Epithelial cell of prostate (primary cell): ENCODE measurements around the gene AP5M1.
"Not testable (repeated sequence)": the region's sequence is repeated elsewhere in the genome, so short reads cannot be mapped to it uniquely, and the experiment has no call there.

Experiments
- DNase-seq: peaks from one replicate; pipeline ENCODE4 v3.0.0-alpha.2; 2011; ENCODE audit warnings: low read depth, low spot score
- H3K27ac ChIP-seq: fragments of 450-650 bp; 2 replicates; pipeline ENCODE4 v1.5.1; 2017; ENCODE audit warnings: mild to moderate bottlenecking

The AP5M1 gene

DNA sequence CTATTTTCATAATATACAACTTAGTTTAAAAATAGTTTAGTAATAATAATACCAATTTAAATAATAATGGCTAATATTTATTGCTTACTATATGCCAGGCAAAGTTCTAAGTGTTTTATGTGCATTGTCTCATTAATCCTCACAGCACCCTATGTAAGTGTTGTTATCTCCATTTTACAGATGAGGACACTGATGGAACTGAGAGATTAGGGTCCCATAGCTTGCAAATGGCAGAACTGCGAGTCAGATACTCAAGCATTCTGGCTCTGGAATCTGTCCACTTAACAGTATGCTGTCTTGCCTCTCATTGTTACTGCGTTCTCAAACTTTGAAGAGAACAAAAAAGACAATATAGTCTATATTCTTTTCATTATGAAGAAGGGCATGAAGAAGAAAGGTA is 19.0 kb downstream of the AP5M1 start:
- no peak for DNase-seq
- no peak overlapping the region for H3K27ac ChIP-seq

DNA sequence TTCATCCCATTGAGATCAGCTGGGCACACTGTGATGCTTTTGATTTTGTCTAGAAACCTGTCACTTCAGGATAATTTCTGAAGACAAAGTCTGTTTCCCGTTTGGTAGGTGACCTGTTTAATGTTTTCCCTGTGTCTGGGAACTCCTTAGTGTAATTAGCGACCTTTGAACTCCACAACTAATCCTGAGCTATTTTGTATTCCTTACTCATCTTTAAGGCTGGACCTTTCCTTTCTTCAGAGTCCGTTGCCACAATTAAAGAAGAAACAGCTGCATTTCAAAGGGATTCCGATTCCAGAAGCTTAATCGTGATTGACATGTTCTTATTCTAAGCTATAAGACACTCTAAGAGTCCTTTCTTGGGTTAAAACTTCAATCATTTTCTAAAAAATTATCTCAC is 22.0 kb downstream of the AP5M1 start:
- no peak for DNase-seq
- H3K27ac ChIP-seq = no peak overlapping the region

DNA sequence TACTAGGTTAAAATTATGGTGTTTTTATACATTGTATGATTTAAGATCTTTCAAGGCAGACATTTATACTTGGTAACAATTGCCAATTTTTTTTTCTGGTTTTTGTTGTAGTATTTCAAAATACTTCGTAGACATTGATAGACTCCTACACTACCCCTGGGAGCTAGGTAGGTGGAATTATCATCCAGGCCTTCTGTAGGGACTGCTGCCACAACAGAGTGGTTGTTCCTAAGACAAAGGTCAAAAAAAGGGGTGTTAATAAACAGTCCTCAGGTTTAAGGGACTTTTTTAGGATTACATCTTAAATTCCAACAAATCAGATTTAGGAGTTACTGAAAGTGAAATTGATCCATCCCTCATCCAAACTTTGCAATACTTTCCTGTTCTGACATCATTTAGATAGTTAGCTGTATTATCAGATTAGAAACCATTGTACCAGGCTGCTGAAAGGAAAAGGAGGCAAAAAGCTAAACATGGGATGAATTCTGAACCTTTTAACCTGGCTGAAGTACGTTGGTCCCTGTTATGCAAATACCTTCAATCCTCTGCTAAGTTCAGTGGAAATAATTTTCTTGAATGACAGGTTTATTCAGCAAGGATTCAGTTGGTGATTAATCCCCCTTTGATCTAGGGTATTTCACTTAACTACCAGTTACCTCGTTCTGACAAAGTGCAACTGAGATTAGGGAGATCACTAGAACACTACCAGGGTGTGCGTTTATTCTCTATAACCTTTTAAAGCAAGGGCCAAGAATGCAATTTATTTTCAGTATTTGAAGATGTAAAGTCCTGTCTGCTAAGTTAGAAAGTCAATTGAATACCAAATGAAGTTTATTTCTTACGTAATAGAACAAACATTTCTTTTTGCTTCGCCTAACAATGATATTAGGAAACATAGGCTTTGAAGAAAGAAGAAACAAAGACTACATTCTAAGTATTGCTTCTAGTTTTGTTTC is 23.2 kb downstream of the AP5M1 start:
- no peak for DNase-seq
- H3K27ac ChIP-seq = no peak overlapping the region

DNA sequence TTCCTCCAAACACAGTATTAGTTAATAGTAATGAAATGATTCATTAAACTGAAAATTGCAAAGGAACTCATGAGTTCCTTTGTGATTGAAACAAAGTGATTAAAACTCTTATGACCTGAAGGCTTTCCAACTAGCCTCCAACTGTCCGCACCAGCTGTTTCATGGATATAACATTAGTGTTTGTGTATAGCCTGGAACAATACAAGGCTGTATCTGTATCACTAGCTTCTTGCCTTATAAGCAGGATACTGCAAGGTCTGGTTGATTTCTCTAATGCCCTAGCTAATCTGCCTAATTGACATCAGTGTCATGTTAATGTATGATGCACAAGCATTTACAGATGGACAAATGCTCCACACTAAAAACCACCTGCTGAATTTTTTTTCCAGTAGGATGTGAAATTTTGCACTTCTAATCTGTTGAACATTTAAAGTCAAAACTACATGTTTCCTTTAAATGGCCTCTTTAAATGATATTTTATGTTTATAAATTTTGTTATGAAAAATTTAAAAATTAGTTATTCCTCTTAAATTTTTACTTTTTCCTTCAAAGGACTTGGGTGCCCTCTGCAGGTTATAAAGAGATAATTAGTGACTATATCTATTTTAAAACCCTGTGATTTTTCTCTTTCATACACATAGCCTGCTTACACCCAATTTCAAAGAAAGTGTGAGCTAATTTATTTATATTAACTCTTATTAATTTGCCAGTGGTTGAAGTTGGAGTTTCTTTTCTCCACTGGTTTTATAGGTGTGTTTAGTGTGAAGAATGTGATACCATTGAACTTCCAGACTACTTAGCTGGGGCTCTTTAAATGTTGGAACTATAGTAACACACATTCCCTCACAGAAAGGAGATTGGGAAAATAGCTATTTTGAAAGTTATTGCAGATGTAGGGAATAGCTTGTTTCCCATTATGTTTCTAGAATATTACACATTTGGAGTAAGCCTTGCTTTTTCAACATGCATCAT is 25.4 kb downstream of the AP5M1 start:
- H3K27ac ChIP-seq = no peak overlapping the region
- no peak for DNase-seq

DNA sequence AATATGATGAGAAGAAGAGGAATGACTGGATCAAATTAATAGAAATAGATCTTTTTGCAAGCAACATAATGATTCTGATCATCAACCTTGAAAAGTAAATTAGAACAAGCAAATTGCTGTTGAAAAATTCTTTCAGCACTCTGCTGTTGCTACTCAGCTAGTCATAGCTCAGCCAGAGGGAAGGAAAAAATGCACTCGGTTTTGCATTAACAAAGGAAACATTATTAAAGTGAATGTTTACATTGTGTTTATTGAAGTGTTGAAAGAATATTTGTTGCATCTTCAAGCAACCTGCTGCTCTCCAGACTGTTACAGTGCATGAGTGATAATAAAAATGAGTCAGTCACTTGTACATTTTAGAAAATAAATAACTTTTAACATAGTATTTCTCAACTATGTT is 26.5 kb downstream of the AP5M1 start:
- no peak overlapping the region for H3K27ac ChIP-seq
- no peak for DNase-seq

DNA sequence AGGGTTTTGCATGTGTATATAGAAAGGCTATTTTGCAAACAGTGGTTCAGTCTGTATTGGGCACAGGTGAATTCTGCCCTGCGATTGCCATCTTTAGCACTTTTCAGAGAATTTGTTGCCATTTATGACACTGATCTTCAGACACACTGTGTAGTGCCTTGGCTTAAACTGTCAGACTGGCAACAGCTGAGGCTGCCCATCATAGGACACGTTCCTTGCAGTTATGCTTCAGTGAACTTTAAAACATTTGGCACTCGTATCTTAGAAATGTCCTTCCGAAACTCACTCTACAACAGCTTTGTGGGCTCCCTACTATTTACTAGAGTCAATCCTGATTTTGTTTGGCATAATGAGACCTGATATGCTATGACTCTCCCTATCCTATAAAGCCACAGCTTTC is 29.1 kb downstream of the AP5M1 start:
- DNase-seq = no peak
- no peak overlapping the region for H3K27ac ChIP-seq

DNA sequence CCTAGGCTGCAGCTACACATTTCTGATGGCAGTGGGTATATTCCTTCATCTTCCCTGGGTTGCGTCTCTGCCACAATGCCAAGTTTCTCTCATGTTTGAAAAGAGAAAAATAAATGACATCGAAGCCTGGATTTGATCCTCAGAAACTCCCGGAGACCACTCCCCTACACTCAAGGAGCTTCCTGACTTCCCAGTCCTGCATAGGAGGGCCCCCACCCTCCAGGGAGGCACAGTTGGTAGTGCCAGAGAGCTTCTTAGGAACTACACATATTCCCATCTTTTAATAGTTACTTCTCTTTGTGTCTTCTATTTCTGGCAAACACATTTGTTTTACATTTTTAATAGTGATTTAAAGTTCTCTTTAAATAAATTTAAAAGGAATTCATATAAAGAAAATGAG is 30.7 kb downstream of the AP5M1 start:
- no peak for DNase-seq
- no peak overlapping the region for H3K27ac ChIP-seq

DNA sequence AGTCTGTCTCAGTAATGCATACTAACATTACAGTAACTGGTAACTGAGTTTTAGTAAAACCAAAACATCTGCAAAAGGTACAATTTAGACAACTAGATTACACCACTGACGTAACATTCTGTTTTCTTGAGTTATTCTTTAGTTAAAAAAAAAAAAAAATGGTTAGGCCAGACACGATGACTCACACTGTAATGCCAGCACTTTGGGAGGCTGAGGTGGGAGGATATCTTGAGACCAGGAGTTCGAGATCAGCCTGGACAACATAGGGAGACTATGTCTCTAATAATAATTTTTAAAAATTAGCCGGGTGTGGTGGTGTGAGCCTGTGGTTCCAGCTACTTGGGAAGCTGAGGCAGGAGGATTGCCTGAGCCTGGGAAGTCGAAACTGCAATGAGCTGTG is 34.1 kb downstream of the AP5M1 start:
- no peak overlapping the region for H3K27ac ChIP-seq
- DNase-seq = no peak

DNA sequence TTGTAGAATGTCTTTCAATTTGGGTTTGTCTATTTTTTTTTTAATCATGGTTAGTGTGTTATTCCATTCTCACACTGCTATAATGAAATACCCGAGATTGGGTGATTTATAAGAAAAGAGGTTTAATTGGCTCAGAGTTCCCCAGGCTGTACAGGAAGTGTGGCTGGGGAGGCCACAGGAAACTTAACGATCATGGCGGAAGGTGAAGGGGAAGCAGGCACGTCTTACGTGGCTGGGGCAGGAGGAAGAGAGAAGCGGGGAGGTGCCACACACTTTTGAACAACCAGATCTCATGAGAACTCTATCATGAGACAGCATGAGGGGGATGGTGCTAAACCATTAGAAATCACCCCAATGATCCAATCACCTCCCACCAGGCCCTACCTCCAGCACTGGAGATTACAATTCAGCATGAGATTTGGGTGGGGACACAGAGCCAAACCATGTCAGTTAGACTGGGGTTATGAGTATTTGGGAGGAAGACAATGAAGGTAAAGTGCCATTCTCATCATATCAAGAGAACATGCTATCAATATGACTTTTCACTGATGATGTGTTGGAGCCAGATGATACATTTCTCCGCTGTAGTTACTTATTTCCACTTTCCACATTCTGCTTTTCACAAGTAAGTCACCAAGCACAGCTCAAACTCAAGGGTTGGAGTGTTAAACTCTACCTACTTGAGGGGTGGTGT is 45.8 kb downstream of the AP5M1 start:
- DNase-seq = no peak
- H3K27ac ChIP-seq = no peak overlapping the region

DNA sequence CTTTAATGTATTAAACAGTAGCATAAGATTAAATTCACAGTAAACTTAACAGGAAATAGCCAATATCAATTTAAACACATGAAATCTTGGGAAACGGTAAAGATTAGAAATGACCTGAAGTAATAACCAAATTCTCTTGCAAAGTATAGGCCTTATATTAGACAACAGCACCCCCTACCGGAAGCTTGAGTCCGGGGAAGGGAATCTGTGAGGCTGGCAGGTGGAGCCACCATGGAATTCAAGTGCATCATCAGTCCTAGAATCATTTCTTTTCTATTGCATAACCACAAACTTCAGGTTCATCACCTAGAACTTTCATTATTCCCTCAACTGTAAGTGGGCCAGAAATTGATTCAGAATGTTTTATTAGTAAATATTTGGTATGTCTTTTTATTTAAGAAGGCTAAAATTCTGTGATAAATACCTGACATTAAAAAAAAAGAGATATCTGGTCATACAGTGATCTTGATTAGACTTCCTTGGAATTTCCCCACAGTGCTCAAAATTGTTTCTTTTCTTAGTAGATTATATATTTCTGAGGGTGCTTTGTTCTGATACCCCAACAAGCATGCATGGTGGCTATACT is 48.6 kb downstream of the AP5M1 start:
- DNase-seq = peak; percentile 37
- no peak overlapping the region for H3K27ac ChIP-seq

DNA sequence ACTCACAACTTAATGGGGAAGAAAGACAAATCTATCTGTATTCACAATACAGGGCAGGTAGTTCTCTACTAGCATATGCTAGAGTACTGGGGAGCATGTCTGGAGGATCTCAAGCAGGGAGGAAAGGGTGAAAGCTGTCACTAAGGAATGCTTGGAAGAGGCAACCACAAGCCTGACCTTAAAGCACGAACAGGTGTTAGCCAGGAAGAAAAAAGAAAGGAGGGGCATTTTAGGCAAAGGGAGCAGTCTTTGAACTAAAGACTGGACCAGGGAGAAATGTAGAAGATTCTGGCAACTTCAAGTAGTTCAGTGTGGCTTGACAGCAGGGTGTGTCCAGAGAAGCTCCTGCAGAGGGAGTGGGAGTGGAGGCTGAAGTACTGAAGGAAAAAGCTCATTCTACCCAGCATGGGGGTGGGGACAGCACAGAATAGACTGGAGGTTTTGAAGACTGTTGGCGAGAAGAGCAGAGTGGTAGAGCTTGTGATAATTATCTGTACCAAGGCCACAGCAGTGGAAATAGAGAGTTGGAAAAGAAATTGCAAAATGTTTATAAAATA is 50.9 kb downstream of the AP5M1 start:
- DNase-seq = no peak
- no peak overlapping the region for H3K27ac ChIP-seq

DNA sequence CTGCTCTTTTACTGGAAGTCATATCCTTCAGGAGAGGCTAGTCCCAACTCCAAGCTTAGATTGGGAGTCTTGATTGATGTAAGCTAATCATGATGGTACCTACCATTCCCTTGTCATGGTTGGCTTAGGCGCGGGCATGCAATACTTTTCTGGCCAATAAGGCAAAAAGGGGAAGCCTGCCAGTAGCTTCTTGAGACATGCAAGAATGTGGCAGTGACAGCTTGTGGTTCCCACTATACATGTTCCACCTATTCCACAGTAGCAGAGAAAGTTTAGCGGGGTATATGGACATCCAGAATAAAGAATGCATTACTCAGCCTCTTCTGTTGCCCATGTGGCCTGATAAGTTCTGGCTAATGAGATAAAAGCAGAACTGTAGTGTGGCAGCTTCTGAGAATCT is 55.0 kb downstream of the AP5M1 start:
- no peak for DNase-seq
- H3K27ac ChIP-seq = no peak overlapping the region

DNA sequence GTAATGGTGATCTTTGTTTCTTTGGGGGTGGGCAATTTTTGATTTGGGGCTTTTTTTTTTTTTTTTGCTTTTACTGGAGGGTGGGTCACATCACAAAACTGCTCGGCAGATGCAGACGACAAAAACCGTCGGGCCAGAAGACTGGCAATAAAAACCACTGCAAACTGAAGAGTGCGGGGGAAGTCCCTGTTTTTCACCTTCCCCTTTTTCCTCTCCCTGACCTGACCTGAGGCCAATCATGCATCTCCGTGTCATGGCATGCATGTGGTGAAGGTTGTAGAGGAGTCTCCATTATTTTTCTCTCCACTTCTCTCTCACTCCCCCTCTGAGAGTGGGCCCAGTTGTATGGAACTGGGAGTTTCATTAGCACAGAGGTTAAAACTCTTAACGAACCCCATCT is 57.5 kb downstream of the AP5M1 start:
- H3K27ac ChIP-seq = no peak overlapping the region

DNA sequence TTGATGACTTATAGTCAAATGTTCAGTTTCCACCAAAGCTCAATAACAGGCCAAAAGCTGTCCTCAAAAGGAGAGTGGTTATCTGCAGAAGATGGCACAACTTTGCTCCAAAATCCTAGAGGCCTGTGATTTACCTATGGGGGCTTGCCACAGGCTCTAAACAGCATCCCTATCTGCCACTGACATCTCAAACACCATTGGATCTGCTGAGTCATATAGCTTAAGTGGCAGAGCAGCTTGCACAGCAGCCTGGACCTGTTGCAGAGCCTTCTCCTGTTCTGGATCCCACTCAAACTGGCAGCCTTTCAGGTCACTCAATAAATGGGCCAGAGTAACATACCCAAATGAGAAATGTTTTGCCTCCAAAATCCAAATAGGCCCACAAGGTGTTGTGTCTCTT is 61.1 kb downstream of the AP5M1 start:
- no peak for DNase-seq
- no peak overlapping the region for H3K27ac ChIP-seq

More for the DNA sequence above, 57.5 kb downstream of the AP5M1 start:
- DNase-seq = no peak

DNA sequence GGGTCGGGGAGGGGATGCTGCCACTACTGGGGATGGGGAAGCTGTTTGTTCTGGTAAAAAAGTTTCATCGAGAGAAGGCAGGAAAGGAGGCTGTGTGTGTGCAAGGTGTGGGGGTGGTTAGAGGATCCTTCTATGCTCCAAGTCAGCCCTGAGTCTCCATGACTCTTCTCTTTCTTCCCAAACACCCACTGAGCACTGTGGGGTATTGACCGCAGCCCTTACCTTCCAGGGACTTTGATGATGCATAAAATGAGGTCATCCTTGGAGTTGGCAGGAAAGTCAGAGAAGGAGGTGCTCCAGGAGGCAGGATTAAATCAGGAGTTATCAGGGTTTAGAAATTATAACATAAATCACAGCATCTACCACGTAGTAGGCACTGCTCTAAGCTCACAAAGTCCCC is 63.7 kb downstream of the AP5M1 start:
- not testable (repeated sequence) for H3K27ac ChIP-seq, DNase-seq

DNA sequence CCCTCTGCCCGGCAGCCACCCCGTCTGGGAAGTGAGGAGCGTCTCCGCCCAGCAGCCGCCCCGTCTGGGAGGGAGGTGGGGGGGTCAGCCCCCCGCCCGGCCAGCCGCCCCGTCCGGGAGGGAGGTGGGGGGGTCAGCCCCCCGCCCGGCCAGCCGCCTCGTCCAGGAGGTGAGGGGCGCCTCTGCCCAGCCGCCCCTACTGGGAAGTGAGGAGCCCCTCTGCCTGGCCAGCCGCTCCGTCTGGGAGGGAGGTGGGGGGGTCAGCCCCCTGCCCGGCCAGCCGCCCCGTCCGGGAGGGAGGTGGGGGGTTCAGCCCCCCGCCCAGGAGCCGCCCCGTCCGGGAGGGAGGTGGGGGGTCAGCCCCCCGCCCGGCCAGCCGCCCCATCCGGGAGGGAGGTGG is 65.0 kb downstream of the AP5M1 start:
- DNase-seq, H3K27ac ChIP-seq: not testable (repeated sequence)

DNA sequence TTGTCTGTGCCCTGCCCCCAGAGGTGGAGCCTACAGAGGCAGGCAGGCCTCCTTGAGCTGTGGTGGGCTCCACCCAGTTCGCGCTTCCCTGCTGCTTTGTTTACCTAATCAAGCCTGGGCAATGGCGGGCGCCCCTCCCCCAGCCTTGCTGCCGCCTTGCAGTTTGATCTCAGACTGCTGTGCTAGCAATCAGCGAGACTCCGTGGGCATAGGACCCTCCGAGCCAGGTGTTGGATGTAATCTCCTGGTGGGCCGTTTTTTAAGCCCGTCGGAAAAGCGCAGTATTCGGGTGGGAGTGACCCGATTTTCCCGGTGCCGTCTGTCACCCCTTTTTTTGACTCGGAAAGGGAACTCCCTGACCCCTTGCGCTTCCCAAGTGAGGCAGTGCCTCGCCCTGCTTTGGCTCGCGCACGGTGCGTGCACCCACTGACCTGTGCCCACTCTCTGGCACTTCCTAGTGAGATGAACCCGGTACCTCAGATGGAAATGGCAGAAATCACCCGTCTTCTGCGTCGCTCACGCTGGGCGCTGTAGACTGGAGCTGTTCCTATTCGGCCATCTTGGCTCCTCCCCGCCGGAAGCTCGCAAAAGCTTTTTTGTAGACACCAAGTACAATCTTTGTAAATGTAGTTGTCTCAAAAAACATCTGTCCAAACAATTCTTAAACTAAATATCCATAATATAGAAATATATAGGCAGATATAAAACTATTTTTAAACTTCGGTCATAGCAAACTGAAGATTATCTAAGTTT is 75.0 kb downstream of the AP5M1 start:
- not testable (repeated sequence) for DNase-seq

DNA sequence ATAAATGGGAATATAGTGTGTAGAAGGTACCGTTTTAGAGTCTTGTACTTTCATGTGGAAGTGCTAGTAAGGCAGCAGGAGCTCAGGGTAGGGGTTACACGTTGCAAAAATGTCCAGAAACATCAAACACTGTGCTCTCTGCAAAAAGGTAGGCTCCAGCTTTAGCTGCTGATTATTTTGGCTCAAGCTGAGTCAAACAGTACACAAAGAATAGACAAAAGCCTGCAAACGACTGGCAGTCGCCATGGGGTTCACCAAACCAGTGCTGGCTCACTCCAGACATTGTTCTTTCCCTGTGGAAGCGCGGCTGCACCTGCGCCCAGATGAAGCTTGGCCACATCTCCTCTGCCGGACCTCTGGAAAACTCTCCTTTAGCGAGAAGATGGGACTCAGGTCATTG is 76.3 kb downstream of the AP5M1 start:
- DNase-seq = no peak
- no peak overlapping the region for H3K27ac ChIP-seq

More for the DNA sequence above, 75.0 kb downstream of the AP5M1 start:
- not testable (repeated sequence) for H3K27ac ChIP-seq

DNA sequence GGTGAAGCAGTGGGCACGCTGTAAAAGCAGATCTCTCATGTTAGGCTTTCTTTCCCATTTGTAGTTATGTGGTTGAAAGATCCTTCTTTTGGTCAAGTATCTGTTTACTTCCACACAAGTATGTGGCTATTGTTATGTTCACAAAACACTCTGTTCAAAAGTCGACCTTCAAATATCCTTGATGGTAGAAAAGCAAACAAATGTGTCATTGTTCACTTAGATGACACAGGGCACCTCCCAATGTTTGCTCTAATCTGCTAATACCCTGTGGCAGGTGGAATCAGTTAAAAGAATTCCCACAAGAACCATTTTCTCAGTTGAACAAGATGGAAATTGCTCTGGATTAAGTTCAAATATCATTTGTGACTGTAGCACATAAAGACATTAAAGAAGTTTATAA is 78.0 kb downstream of the AP5M1 start:
- H3K27ac ChIP-seq = no peak overlapping the region
- no peak for DNase-seq
